PC-9 (cell line): ENCODE measurements around the gene METTL16. TPM values are rescaled to one million over a fixed set of nuclear protein-coding genes. Genes with fewer than 3 reads are reported as not detected.
"Not testable (repeated sequence)": the region's sequence is repeated elsewhere in the genome, so short reads cannot be mapped to it uniquely, and the experiment has no call there.

ENCODE experiments used
- BruUV-seq: library from RNA; stranded (reverse); fragments of 400-500 nt; replicated peaks from 2 replicates; lab custom pipeline; 2021; lab: Mats Ljungman, UMichigan
- CTCF ChIA-PET: fragments of 300-600 bp; sonication (Branson Sonifier 250); formaldehyde crosslinking; loops from one replicate; lab custom pipeline; 2022; ENCODE audit warnings: antibody characterized with exemption; lab: Charles Lee
- POLR2A ChIA-PET: fragments of 300-600 bp; sonication (Branson Sonifier 250); formaldehyde crosslinking; loops from one replicate; lab custom pipeline; 2022; ENCODE audit warnings: antibody characterized with exemption; ENCODE audit not compliant: unreplicated experiment; lab: Charles Lee
- DNase-seq, 2 experiments: peaks; one replicate each; pipeline versions ENCODE4 v3.0.0 to v3.0.0-alpha.2; 2015 to 2022; ENCODE audit warnings: mixed read lengths in 1 of 2
- H2AFZ ChIP-seq: fragments of 200-600 bp; sonication (generic); 2 replicates; pipeline ENCODE4 v1.8.1; 2017; ENCODE audit warnings: antibody characterized with exemption
- H3F3A ChIP-seq: fragments of 200-600 bp; sonication (generic); 2 replicates; pipeline ENCODE4 v1.8.1; 2017; ENCODE audit warnings: antibody characterized with exemption, mild to moderate bottlenecking, low read depth; ENCODE audit not compliant: insufficient read depth
- H3K27ac ChIP-seq: fragments of 200-600 bp; sonication (generic); 2 replicates; pipeline ENCODE4 v1.6.1; 2016; ENCODE audit warnings: mixed run types
- H3K27me3 ChIP-seq: fragments of 200-600 bp; sonication (generic); 2 replicates; pipeline ENCODE4 v1.6.1; 2016; ENCODE audit warnings: low read depth, mixed run types; ENCODE audit not compliant: insufficient read depth
- H3K36me3 ChIP-seq: fragments of 200-600 bp; sonication (generic); 2 replicates; pipeline ENCODE4 v1.6.1; 2016; ENCODE audit warnings: low read depth, mixed run types
- H3K4me1 ChIP-seq: fragments of 200-600 bp; sonication (generic); replicated peaks from 2 replicates; pipeline ENCODE4 v1.6.1; 2016; ENCODE audit warnings: mixed run types; ENCODE audit not compliant: insufficient read depth
- H3K4me2 ChIP-seq: fragments of 200-600 bp; sonication (generic); 2 replicates; pipeline ENCODE4 v1.6.1; 2017; ENCODE audit warnings: mixed run types
- H3K4me3 ChIP-seq: fragments of 200-600 bp; sonication (generic); 2 replicates; pipeline ENCODE4 v1.6.1; 2016; ENCODE audit warnings: mixed run types
- H3K79me2 ChIP-seq: fragments of 200-600 bp; sonication (generic); 2 replicates; pipeline ENCODE4 v1.6.1; 2017; ENCODE audit warnings: low read depth, mixed run types
- H3K9me2 ChIP-seq: fragments of 200-600 bp; sonication (generic); 2 replicates; pipeline ENCODE4 v1.8.1; 2017; ENCODE audit warnings: mild to moderate bottlenecking; ENCODE audit not compliant: insufficient read depth
- H3K9me3 ChIP-seq: fragments of 200-600 bp; sonication (generic); 2 replicates; pipeline ENCODE4 v1.8.1; 2016; ENCODE audit warnings: low read depth; ENCODE audit not compliant: insufficient read depth
- H4K20me1 ChIP-seq: fragments of 200-600 bp; sonication (generic); 2 replicates; pipeline ENCODE4 v1.8.1; 2017; ENCODE audit not compliant: insufficient read depth
- EZH2 ChIP-seq: fragments of 200-600 bp; sonication (generic); IDR thresholded peaks from 2 replicates; pipeline ENCODE4 v1.8.0; 2017; ENCODE audit warnings: antibody characterized with exemption, low read depth
- intact Hi-C: fragments of 100-400 bp; cut with micrococcal nuclease; formaldehyde crosslinking; loops from one replicate; pipeline ENCODE4 v1.10.0; 2022; ENCODE audit not compliant: unreplicated experiment
- total RNA-seq: library from RNA; stranded (reverse); gene quantifications from 2 replicates; pipeline ENCODE4 v1.2.3, GENCODE V29; 2021
- TF ChIP-seq, protein P1 (sequence below): fragments of 200-600 bp; sonication (generic); conservative IDR thresholded peaks from 2 replicates; pipeline ENCODE4 v1.6.1; 2017; ENCODE audit warnings: mixed run types, antibody characterized with exemption, mild to moderate bottlenecking, moderate library complexity

METTL16 gene
- total RNA-seq, 1 experiment from 2014 or later = 46.2 TPM

DNA sequence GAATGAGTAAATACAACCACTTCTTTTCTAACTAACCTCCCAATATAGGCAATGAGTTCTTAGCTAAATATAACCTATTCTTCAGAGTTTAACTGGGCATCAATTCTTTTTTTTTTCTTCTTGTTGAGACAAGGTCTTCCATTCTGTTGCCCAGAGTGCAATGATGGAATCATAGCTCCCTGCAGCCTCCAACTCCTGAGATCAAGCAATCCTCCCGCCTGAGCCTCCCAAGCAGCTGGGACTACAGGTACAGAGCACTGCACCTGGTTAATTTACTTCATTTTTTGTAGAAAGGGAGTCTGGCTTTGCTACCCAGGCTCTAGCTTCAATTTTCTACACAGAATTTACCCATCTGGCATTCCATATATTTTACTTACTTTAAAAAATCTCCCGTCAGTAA lies 1.1 kb downstream of the METTL16 start:
- no peak for DNase-seq
- Histone ChIP-seq H4K20me1 (peaks cover 4% of the 10 kb centered on the region), H3K79me2 (peaks cover 57% of the 10 kb centered on the region), H3K9me3 (no peaks in the 10 kb centered on the region), H3F3A (peaks cover 26% of the 10 kb centered on the region), H3K9me2 (no peaks in the 10 kb centered on the region), H3K36me3 (no peaks in the 10 kb centered on the region), H3K4me3 (peak overlapping the region; percentile 82), H2AFZ (peak overlapping the region; percentile 94; the same call in 1 of the 2 replicates), H3K27me3 (no peaks in the 10 kb centered on the region), H3K27ac (peak overlapping the region; percentile 94; the same call in 1 of the 2 replicates), H3K4me2 (peak overlapping the region; percentile 83), H3K4me1 (peaks cover 13% of the 10 kb centered on the region)
- no TSS peak for BruUV-seq
- POLR2A ChIA-PET = interaction anchor here (0.5 to 1.3 kb wide), 4 partner anchors 66 to 111 kb away, joined by 3 to 15 read pairs (median 4); no protein-coding TSS in a partner anchor
- intact Hi-C loops = no loop called here
- CTCF ChIA-PET = interaction anchor here (0.5 kb wide), 1 partner anchor 109 kb away, joined by 3 read pairs; no protein-coding TSS in a partner anchor
- TF ChIP-seq EZH2 = no peak
- TF ChIP-seq, protein P1, sequence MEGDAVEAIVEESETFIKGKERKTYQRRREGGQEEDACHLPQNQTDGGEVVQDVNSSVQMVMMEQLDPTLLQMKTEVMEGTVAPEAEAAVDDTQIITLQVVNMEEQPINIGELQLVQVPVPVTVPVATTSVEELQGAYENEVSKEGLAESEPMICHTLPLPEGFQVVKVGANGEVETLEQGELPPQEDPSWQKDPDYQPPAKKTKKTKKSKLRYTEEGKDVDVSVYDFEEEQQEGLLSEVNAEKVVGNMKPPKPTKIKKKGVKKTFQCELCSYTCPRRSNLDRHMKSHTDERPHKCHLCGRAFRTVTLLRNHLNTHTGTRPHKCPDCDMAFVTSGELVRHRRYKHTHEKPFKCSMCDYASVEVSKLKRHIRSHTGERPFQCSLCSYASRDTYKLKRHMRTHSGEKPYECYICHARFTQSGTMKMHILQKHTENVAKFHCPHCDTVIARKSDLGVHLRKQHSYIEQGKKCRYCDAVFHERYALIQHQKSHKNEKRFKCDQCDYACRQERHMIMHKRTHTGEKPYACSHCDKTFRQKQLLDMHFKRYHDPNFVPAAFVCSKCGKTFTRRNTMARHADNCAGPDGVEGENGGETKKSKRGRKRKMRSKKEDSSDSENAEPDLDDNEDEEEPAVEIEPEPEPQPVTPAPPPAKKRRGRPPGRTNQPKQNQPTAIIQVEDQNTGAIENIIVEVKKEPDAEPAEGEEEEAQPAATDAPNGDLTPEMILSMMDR = no peak

DNA sequence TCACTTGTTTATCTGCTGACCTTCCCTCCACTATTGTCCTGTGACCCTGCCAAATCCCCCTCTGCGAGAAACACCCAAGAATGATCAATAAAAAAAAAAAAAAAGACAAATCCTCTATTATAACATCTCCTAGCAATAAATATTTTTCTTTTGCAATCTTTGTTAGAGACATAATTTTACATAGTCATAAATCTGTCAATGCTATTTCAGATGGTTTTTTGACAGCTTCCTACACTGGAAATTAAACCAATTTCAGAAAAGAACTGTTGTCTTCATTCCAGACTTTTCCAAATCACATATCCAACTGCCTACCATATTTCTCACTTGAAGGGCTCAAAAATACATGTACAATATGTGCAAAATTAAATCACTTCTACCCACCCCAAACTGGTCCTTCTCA lies 3.7 kb downstream of the METTL16 start:
- Histone ChIP-seq H3K4me1 (peaks cover 13% of the 10 kb centered on the region), H3K36me3 (no peaks in the 10 kb centered on the region), H3K4me3 (no peak overlapping the region), H3K9me3 (no peaks in the 10 kb centered on the region), H3K9me2 (no peaks in the 10 kb centered on the region), H4K20me1 (peaks cover 5% of the 10 kb centered on the region), H3K4me2 (no peak overlapping the region), H3K79me2 (peaks cover 72% of the 10 kb centered on the region), H3K27me3 (no peaks in the 10 kb centered on the region), H3K27ac (no peak overlapping the region), H3F3A (peaks cover 17% of the 10 kb centered on the region), H2AFZ (no peak overlapping the region)
- CTCF ChIA-PET = no interaction called here
- no peak for TF ChIP-seq EZH2
- TF ChIP-seq, protein P1 = no peak
- DNase-seq = no peak
- intact Hi-C loops = no loop called here
- no TSS peak for BruUV-seq
- POLR2A ChIA-PET = no interaction called here

DNA sequence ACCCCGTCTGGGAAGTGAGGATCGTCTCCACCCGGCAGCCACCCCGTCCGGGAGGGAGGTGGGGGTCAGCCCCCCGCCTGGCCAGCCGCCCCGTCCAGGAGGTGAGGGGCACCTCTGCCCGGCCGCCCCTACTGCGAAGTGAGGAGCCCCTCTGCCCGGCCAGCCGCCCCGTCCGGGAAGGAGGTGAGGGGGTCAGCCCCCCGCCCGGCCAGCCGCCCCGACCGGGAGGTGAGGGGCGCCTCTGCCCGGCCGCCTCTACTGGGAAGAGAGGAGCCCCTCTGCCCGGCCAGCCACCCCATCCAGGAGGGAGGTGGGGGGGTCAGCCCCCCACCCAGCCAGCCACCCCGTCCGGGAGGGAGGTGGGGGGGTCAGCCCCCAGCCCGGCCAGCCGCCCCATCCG lies 4.7 kb downstream of the METTL16 start:
- H4K20me1 ChIP-seq, CTCF ChIA-PET, H3K9me2 ChIP-seq, POLR2A ChIA-PET, H3K9me3 ChIP-seq, H3K27ac ChIP-seq, H3K27me3 ChIP-seq, DNase-seq, H3K4me2 ChIP-seq, BruUV-seq, intact Hi-C loops, H3K4me3 ChIP-seq, H3K36me3 ChIP-seq, H2AFZ ChIP-seq: not testable (repeated sequence)
- peaks cover 13% of the 10 kb centered on the region for H3K4me1 ChIP-seq
- peaks cover 13% of the 10 kb centered on the region for H3F3A ChIP-seq
- peaks cover 75% of the 10 kb centered on the region for H3K79me2 ChIP-seq

DNA sequence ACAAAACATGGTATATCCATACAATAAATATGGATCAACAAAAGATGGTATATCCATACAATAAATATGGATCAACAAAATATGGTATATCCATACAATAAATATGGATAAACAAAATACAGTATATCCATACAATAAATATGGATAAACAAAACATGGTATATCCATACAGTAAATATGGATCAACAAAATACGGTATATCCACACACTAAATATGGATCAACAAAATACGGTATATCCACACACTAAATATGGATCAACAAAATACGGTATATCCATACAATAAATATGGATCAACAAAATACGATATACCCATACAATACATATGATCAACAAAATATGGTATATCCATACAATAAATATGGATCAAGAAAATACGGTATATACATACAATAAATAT lies 8.1 kb downstream of the METTL16 start:
- no peak overlapping the region for H3K27ac ChIP-seq
- no peak for DNase-seq
- ChIA-PET CTCF (interaction anchor here (0.6 kb wide), 1 partner anchor 147 kb away, joined by 4 read pairs; no protein-coding TSS in a partner anchor), POLR2A (no interaction called here)
- H3K9me3 ChIP-seq = no peaks in the 10 kb centered on the region
- H3K4me3 ChIP-seq = no peak overlapping the region
- no peaks in the 10 kb centered on the region for H3K4me1 ChIP-seq
- BruUV-seq = no TSS peak
- H3K36me3 ChIP-seq = peaks cover 5% of the 10 kb centered on the region
- no peaks in the 10 kb centered on the region for H3K9me2 ChIP-seq
- H3K79me2 ChIP-seq = peaks cover 55% of the 10 kb centered on the region
- H3F3A ChIP-seq = peaks cover 3% of the 10 kb centered on the region; the same call in 1 of the 2 replicates
- H3K27me3 ChIP-seq = no peaks in the 10 kb centered on the region
- H3K4me2 ChIP-seq = no peak overlapping the region
- H2AFZ ChIP-seq = no peak overlapping the region
- H4K20me1 ChIP-seq = peaks cover 10% of the 10 kb centered on the region
- intact Hi-C loops = no loop called here
- TF ChIP-seq, protein P1 = no peak
- no peak for TF ChIP-seq EZH2
